HepG2 (cell line): Measurements from ENCODE around the gene DENND1C. TPM values are rescaled to one million over a fixed set of nuclear protein-coding genes. Genes with fewer than 3 reads are reported as not detected.

Experiments
- ATAC-seq: fragments of 200-7000 bp; cut with Tn5 transposase; 3 replicates; pipeline ENCODE4 v1.9.1; 2020; ENCODE audit warnings: mild to moderate bottlenecking, moderate library complexity
- BruUV-seq: library from RNA; stranded (reverse); fragments of 400-500 nt; replicated peaks from 2 replicates; lab custom pipeline; 2021; lab: Mats Ljungman, UMichigan
- CTCF ChIA-PET: fragments of 300-600 bp; formaldehyde crosslinking; extraction: SDS; loops from one replicate; lab custom pipeline; 2021; ENCODE audit warnings: low total read pairs, inconsistent platforms, low intra/inter-chr PET ratio; lab: Yijun Ruan, JAX
- POLR2A ChIA-PET: fragments of 350-600 bp; sonication (Branson Sonifier 250); formaldehyde crosslinking; loops from one replicate; lab custom pipeline; 2020; ENCODE audit warnings: antibody characterized with exemption, inconsistent platforms; lab: Yijun Ruan, JAX
- DNase-seq: peaks from one replicate; pipeline ENCODE4 v3.0.0-alpha.2; 2015; ENCODE audit warnings: low spot score
- FAIRE-seq: peaks from 3 replicates; lab custom pipeline; 2011; peaks lifted over from hg19 to GRCh38; lab: Jason Lieb, UNC
- H2AFZ ChIP-seq: one replicate; pipeline ENCODE4 v1.6.1; 2011; ENCODE audit warnings: low read length, inconsistent platforms
- H3K27ac ChIP-seq: fragments of 300-600 bp; 3 replicates; pipeline ENCODE4 v1.8.0; 2011; ENCODE audit warnings: mixed run types, mild to moderate bottlenecking, mixed read lengths, low read length, inconsistent platforms; ENCODE audit not compliant: insufficient read depth; ENCODE audit errors: extremely low read length
- H3K27me3 ChIP-seq, 2 experiments: fragments of 200-600 bp in 1 of 2; 2 replicates in 1 of 2; 3 replicates in 1 of 2; pipeline versions ENCODE4 v1.6.0 to v1.8.0; 2011; ENCODE audit warnings: low read length in 2 of 2, mild to moderate bottlenecking in 2 of 2, moderate library complexity in 2 of 2, inconsistent platforms in 1 of 2; ENCODE audit not compliant: insufficient read depth in 2 of 2, control insufficient read depth in 1 of 2
- H3K36me3 ChIP-seq, 2 experiments: fragments of 200-600 bp in 1 of 2; replicated peaks in 1 of 2; 2 replicates in 1 of 2; 3 replicates in 1 of 2; pipeline versions ENCODE4 v1.5.1 to v1.8.0; 2011; ENCODE audit warnings: low read length in 2 of 2, inconsistent platforms in 1 of 2; ENCODE audit not compliant: insufficient read depth in 2 of 2, control insufficient read depth in 1 of 2
- H3K4me1 ChIP-seq: 2 replicates; pipeline ENCODE4 v1.5.1; 2012; ENCODE audit warnings: low read length, inconsistent platforms; ENCODE audit not compliant: insufficient read depth
- H3K4me2 ChIP-seq: 2 replicates; pipeline ENCODE4 v1.6.0; 2011; ENCODE audit warnings: low read depth, low read length, inconsistent platforms
- H3K4me3 ChIP-seq, 3 experiments: fragments of 200-600 bp in 1 of 3; sonication (generic), shearing (Covaris generic) in 1 of 3; replicated peaks in 1 of 3; 2 replicates each; pipeline ENCODE4 v1.5.1; 2011 to 2016; ENCODE audit warnings: low read length in 3 of 3, inconsistent platforms in 2 of 3, low read depth in 2 of 3, mild to moderate bottlenecking in 2 of 3, control low read depth in 1 of 3, mixed read lengths in 1 of 3; ENCODE audit not compliant: insufficient read depth in 1 of 3
- H3K79me2 ChIP-seq: one replicate; pipeline ENCODE4 v1.6.1; 2011; ENCODE audit warnings: low read length, inconsistent platforms; ENCODE audit not compliant: insufficient read depth
- H3K9ac ChIP-seq: 2 replicates; pipeline ENCODE4 v1.6.0; 2011; ENCODE audit warnings: mild to moderate bottlenecking, low read depth, low read length, inconsistent platforms; ENCODE audit not compliant: insufficient read depth
- H3K9me3 ChIP-seq: 2 replicates; pipeline ENCODE4 v1.5.1; 2012; ENCODE audit warnings: mild to moderate bottlenecking, low read length
- H4K20me1 ChIP-seq: 2 replicates; pipeline ENCODE4 v1.6.0; 2011; ENCODE audit warnings: inconsistent platforms, mild to moderate bottlenecking, low read length, moderate library complexity; ENCODE audit not compliant: insufficient read depth
- CC2D1A ChIP-seq: sonication (generic); formaldehyde crosslinking; IDR thresholded peaks from 2 replicates; pipeline ENCODE4 v1.8.1; 2023; ENCODE audit warnings: mild to moderate bottlenecking, missing genetic modification reagents
- FOXK1 ChIP-seq: sonication (generic); formaldehyde crosslinking; IDR thresholded peaks from 2 replicates; pipeline ENCODE4 v1.4.0; 2020; ENCODE audit warnings: low read depth, missing genetic modification reagents, borderline replicate concordance
- POLR2AphosphoS2 ChIP-seq: IDR thresholded peaks from 2 replicates; pipeline ENCODE4 v1.6.1; 2011; ENCODE audit warnings: low read depth, low read length, improper control_type of control experiment
- ZNF292 ChIP-seq: sonication (generic); formaldehyde crosslinking; IDR thresholded peaks from 2 replicates; pipeline ENCODE4 v1.8.1; 2022; ENCODE audit warnings: mild to moderate bottlenecking, low read depth, missing genetic modification reagents, borderline replicate concordance
- ZNF747 ChIP-seq: sonication (generic); formaldehyde crosslinking; IDR thresholded peaks from 2 replicates; pipeline ENCODE4 v1.8.1; 2023; ENCODE audit warnings: missing genetic modification reagents, mild to moderate bottlenecking, borderline replicate concordance
- ZNF850 ChIP-seq: sonication (generic); formaldehyde crosslinking; conservative IDR thresholded peaks from 2 replicates; pipeline ENCODE4 v1.9.0; 2021; ENCODE audit warnings: mild to moderate bottlenecking, missing genetic modification reagents
- WGBS: methylation state at CpG from one replicate; pipeline ENCODE4 v1.1.6; 2017; ENCODE audit warnings: low lambda C conversion rate; 5-methylcytosine and 5-hydroxymethylcytosine counted together
- in situ Hi-C: cut with HindIII; loops from 2 replicates; pipeline ENCODE4 v1.10.0; 2017; ENCODE audit warnings: low pct_unique_long_range_greater_than_20kb; ENCODE audit not compliant: extremely low pct_ligation_motif_present
- intact Hi-C: fragments of 100-400 bp; cut with micrococcal nuclease; formaldehyde crosslinking; loops from one replicate; pipeline ENCODE4 v1.10.0; 2022; ENCODE audit not compliant: unreplicated experiment
- polyA plus RNA-seq, 8 experiments: library from polyadenylated mRNA; depleted of rRNA in 3 of 8; stranded (reverse) in 7 of 8; unstranded in 1 of 8; fragments of >200 nt; fragmentation: Illumina TruSeq in 4 of 8; extraction: Trizol in 4 of 8; gene quantifications; 2 replicates each; pipeline versions ENCODE4 v1.2.1 to v1.2.3, GENCODE V29; 2011 to 2016; ENCODE audit warnings: low read depth in 4 of 8, missing spikeins in 1 of 8, mixed read lengths in 1 of 8; ENCODE audit not compliant: insufficient read depth in 1 of 8
- total RNA-seq, 5 experiments: library from RNA; depleted of rRNA; stranded (reverse); fragments of >200 nt; fragmentation: Illumina TruSeq; extraction: Trizol; gene quantifications; 2 replicates each; pipeline ENCODE4 v1.2.3, GENCODE V29; 2016; ENCODE audit warnings: low read depth in 1 of 5
- TF ChIP-seq, protein P1 (sequence below): sonication (generic); formaldehyde crosslinking; IDR thresholded peaks from 2 replicates; pipeline ENCODE4 v1.8.0; 2022; ENCODE audit warnings: mild to moderate bottlenecking, missing genetic modification reagents, moderate library complexity
- TF ChIP-seq, protein P2 (sequence below): sonication (generic); formaldehyde crosslinking; IDR thresholded peaks from 2 replicates; pipeline ENCODE4 v1.5.1; 2020; ENCODE audit warnings: mild to moderate bottlenecking, moderate library complexity, missing genetic modification reagents
- TF ChIP-seq, protein P3 (sequence below): sonication (generic); formaldehyde crosslinking; IDR thresholded peaks from 2 replicates; pipeline ENCODE4 v1.5.0; 2020; ENCODE audit warnings: mild to moderate bottlenecking, missing genetic modification reagents

DENND1C gene
- total and polyA plus RNA-seq, 2 of the 13 experiments (the other 11 are each of a cell fraction or from before 2014, with no cell fraction given), result 0.04 to 0.73 TPM

DNA sequence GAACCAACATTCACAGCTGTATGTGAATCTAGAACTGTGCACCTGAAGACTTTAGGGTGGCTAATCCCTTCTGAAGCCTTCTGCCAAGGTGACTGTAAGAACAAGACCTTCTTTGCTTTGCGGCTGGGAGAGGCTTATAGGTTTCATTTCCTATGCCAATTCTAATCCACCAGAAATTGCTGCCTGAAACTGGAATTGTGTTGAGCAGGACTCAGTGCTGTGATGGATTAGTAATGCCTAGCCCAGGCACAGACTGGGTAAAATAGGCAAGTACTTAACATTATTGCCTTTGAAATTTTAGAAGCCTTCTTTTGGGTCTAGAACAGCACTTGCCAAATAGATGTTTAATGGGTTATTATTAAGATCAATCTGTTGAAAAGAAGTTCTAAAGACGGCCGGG lies 33.5 kb downstream of the DENND1C start:
- 100% methylated on average over 3 of the region's 3 CpGs for WGBS
- Histone ChIP-seq H3K27ac (no peak overlapping the region), H3K4me1 (no peaks in the 10 kb centered on the region), H3K9ac (no peak overlapping the region), H3K4me3 (no peak overlapping the region), H3K79me2 (no peaks in the 10 kb centered on the region), H3K36me3 (peaks cover 0 to 2% of the 10 kb centered on the region in 2 experiments; a peak in 1 of 5 replicates), H3K4me2 (no peak overlapping the region), H3K27me3 (no peaks in the 10 kb centered on the region), H2AFZ (no peak overlapping the region), H4K20me1 (no peaks in the 10 kb centered on the region), H3K9me3 (no peaks in the 10 kb centered on the region)
- FAIRE-seq, result no peak
- no peak for ATAC-seq
- intact Hi-C loops (no loop called here), in situ Hi-C loops (no loop called here)
- no TSS peak for BruUV-seq
- CTCF ChIA-PET, result no interaction called here
- DNase-seq, result no peak
- TF ChIP-seq ZNF850, result no peak
- TF ChIP-seq, protein P1, sequence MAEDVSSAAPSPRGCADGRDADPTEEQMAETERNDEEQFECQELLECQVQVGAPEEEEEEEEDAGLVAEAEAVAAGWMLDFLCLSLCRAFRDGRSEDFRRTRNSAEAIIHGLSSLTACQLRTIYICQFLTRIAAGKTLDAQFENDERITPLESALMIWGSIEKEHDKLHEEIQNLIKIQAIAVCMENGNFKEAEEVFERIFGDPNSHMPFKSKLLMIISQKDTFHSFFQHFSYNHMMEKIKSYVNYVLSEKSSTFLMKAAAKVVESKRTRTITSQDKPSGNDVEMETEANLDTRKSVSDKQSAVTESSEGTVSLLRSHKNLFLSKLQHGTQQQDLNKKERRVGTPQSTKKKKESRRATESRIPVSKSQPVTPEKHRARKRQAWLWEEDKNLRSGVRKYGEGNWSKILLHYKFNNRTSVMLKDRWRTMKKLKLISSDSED (CRISPR knock-in tag), result no peak
- TF ChIP-seq, protein P2, sequence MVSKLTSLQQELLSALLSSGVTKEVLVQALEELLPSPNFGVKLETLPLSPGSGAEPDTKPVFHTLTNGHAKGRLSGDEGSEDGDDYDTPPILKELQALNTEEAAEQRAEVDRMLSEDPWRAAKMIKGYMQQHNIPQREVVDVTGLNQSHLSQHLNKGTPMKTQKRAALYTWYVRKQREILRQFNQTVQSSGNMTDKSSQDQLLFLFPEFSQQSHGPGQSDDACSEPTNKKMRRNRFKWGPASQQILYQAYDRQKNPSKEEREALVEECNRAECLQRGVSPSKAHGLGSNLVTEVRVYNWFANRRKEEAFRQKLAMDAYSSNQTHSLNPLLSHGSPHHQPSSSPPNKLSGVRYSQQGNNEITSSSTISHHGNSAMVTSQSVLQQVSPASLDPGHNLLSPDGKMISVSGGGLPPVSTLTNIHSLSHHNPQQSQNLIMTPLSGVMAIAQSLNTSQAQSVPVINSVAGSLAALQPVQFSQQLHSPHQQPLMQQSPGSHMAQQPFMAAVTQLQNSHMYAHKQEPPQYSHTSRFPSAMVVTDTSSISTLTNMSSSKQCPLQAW (CRISPR knock-in tag), result no peak
- TF ChIP-seq POLR2AphosphoS2, result no peak
- TF ChIP-seq CC2D1A (CRISPR knock-in tag), result no peak
- TF ChIP-seq, protein P3, sequence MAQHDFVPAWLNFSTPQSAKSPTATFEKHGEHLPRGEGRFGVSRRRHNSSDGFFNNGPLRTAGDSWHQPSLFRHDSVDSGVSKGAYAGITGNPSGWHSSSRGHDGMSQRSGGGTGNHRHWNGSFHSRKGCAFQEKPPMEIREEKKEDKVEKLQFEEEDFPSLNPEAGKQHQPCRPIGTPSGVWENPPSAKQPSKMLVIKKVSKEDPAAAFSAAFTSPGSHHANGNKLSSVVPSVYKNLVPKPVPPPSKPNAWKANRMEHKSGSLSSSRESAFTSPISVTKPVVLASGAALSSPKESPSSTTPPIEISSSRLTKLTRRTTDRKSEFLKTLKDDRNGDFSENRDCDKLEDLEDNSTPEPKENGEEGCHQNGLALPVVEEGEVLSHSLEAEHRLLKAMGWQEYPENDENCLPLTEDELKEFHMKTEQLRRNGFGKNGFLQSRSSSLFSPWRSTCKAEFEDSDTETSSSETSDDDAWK (CRISPR knock-in tag), result no peak
- no peak for TF ChIP-seq FOXK1 (CRISPR knock-in tag)
- no peak for TF ChIP-seq ZNF292 (CRISPR knock-in tag)
- no peak for TF ChIP-seq ZNF747 (CRISPR knock-in tag)
- POLR2A ChIA-PET, result no interaction called here
